Head of caudate nucleus (tissue), 42 donors: ENCODE measurements around the gene OXSR1.
"Not testable (repeated sequence)": the region's sequence is repeated elsewhere in the genome, so short reads cannot be mapped to it uniquely, and the experiment has no call there.

Source experiments
- DNase-seq, 42 donors: peaks; one replicate each; pipeline versions ENCODE4 v3.0.0 to v3.0.0-alpha.2; 2020 to 2021; ENCODE audit warnings: mixed read lengths in 7 of 42
- intact Hi-C: fragments of 100-400 bp; cut with DNase I; formaldehyde crosslinking; loops from one replicate; pipeline ENCODE4 v1.15.0; 2022

Gene OXSR1

DNA sequence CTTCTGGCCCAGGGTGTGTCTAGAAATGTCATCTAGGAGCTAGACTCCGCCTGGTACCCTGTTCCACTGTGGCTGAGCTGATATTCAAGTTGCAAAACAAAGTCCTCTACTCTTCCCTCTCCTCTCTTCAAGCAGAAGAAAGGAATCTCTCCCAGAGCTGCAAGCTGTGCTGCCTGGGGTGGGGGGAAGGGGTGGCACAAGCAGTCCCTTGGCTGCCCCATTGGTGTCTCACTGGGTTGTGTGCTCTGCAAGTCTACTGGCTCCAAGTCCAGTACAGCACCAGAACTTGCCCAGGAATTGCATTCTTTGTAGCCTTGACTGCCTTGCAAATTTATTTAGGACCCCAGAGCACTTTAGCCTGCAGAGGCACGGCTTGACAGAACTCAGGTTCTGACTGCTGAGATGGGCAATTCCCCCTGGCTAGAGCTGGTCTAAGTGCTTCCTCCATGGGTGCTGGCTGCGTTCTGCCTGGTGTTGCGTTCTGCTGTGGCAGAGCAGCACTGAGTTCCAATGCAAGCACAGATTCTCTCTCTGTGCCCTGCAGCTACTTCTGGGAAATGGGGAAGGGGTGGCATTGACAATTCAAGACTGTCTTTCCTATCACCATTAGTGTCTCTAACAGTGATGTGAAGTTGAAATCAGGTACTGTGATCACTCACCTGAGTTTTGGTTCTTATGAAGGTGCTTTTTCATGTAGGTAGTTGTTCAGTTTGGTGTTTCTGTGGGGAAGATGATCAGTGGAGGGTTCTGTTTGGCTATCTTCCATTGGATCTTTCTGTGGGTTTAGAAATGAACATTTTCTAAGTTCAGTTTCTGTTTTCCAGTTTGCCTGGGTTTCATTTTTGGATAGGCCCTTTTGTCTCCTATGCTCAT, 39.5 kb downstream of the OXSR1 start:
- DNase-seq, result no peak
- intact Hi-C loops, result no loop called here

DNA sequence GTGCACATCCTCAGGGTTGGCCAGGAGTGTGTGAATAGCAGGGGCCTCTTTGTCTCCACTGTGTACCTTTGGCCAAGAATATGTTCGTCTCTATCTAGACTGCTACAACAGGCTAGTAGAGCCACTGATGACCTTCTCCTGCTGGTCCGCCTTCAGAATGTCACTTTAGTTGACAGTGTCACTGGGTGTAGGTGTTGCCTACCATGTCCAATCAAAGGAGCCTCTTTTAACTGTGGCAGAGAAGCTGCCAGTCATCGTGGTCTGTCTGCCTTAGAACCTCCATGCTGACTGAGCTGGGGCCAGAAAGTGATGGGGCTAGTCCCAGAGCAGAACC, 40.1 kb downstream of the OXSR1 start:
- intact Hi-C loops, result no loop called here

DNA sequence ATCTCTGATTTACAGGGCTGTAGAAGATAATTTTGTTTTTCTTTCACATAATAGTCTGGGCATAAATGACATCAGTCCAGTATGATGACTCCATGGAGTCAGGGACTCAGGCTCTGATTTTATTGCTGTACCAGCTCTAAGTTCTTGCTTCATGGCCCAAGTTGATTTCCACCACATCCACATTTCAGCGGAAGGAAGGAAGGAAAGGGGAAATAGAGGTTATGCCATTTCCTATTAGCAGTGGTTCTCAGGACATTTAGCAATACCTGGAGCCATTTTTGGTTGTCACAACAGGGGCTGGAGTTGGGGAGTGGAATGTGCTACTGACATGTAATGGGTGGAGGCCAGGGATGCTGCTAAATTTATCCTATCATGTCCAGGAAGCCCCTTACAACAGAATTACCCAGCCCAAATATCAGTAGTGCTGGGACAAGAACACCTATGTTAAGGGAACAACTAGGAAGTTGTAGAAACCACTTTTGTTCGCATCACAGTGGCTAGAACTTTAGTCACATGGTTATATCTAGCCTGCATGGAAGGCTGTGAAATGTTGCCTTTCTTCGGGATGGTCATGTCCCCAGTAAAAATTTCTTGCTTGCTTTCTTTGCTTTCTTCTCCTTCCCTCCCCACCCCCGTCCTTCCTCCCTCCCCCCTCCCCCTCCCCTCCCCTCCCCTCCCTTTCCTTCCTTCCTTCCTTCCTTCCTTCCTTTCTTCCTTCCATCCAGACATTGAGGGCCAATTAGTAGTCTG, 42.1 kb downstream of the OXSR1 start:
- intact Hi-C loops, result no loop called here
- DNase-seq, result no peak

More for the DNA sequence above, 40.1 kb downstream of the OXSR1 start:
- no peak for DNase-seq

DNA sequence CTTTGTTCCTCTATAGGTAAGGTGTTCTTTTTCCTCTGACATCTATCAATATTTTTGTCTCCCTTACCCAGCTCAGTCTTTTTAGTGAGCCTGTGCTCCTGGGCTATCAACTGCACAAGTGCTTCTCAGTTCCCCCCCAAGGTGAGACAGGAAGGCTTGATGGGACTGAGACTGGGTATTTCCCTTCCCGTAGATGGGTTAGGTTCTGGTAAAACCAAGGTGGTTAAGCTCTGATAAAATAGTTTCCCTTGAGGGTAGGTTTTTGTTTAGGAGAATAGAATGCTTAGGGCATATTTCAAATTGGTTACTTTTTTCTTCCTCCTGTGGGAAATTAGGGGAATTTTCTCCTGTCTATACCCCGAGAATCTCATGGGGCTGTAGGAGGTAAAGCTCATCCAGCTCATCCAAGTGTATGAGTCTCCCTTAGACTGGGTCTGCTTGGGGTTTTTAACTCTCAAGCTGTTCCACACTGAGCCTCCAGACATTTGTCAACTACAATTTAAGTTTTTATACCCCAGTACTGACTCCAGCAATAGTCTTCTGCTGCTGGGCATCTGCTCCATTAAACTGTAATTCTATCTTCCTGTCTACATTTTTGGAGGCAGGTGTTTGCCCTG, 44.9 kb downstream of the OXSR1 start:
- intact Hi-C loops, result no loop called here
- DNase-seq, result no peak

DNA sequence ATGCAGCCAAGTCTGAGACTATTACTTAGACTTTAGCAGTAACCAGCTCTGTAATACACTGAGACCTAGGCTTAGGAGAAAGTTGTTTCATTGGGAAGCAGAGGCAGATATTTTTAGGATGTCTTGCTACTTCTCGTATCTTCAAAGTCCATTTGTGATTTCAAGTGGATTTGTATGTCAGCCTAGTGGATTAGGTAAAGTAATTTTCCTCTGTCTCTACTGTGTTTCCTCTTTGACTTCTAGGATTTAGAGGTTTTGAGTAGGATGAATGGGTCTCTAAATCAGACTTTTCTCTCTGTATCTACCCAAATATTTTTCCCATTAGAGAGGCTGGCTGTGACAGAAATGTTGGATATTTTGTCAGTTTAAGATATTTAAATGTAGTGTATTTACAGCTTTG, 46.8 kb downstream of the OXSR1 start:
- intact Hi-C loops, result no loop called here
- DNase-seq, result no peak

DNA sequence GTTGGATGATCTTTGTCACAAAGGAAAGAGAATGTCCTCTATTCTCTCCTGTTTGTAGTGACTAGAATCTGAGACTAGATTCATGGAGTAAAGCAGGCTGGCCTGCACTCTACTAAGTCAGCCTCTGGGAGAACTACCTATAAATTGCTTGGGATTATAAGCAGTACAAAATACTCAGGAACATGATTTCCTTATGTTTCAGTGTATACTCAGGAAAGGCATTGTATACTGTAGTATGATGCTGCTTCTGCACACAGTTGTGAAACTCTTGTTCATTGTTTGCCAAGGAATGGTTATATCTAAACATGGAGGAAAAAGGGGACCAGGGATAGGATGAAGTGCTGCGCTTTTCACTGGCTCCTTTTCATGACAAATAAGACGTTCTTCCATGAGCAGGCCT, 49.2 kb downstream of the OXSR1 start:
- intact Hi-C loops, result no loop called here
- no peak for DNase-seq

DNA sequence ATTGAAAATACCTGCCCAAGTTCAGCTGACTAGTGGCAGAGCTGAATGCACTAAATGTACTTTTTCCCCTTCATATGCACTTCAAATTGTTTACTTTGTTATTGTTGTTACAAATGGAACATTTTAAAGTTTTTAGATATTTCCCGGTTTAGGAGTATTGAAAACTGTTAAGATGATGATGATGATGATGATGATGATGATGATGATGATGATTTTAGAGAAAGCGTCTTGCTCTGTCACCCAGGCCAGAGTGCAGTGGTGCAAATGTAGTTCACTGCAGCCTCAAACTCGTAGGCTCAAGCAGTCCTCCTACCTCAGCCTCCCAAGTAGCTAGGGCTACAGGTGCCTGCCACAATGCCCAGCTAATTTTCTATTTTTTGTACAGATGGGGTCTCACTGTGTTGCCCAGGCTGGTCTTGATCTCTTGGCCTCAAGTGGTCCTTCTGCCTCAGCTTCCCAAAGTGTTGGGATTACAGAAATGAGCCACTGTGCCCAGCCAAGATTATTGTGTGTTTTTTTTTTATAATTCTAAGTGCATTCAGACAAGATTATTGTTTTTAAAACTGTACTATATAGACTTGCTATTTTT, 54.4 kb downstream of the OXSR1 start:
- DNase-seq, result no peak
- intact Hi-C loops, result no loop called here

DNA sequence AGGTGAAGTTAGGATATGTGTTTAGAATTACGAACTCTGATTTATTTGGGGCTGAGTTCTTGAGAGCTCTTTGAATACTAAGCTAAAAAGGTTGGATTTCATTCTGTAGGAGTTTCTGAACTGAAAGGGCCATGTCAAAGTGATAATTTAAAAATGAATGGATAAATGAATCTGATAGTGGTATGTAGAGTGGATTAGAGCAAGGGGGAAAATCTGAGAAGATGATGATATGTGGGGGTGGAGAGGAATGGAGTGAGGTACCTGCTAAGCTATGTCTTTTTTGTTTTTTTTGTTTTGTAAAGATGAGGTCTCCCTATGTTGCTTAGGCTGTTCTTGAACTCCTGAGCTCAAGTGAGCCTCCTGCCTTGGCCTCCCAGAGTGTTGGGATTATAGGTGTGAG, 55.7 kb downstream of the OXSR1 start:
- intact Hi-C loops, result no loop called here
- no peak for DNase-seq

DNA sequence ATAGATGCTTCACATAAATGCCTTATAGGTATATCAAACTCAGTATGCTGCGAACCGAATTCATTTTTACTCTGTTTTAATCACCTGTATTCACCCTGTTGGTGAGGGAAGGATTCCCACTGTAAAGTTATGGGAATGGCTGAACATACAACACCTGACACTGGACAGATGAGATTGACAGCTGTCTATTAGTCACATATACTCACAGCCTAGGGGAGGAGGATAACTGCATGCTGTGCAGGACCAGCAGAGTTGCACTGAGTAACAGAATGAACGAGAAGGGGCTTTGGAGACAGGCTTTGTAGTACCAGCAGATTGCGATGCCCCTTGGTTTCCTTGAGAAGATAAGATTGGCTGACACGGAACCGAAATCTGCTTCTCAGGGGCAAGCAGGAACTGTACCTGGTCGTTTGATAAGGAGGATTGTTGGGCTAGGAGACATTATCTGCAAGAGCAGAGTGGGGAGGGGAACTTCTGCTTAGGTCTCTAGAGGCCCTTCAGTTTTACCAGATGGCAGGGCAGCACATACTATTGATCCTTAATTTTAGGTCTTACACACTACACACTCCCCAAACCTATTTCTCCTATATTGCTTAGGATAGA, 56.8 kb downstream of the OXSR1 start:
- no peak for DNase-seq
- intact Hi-C loops, result no loop called here

DNA sequence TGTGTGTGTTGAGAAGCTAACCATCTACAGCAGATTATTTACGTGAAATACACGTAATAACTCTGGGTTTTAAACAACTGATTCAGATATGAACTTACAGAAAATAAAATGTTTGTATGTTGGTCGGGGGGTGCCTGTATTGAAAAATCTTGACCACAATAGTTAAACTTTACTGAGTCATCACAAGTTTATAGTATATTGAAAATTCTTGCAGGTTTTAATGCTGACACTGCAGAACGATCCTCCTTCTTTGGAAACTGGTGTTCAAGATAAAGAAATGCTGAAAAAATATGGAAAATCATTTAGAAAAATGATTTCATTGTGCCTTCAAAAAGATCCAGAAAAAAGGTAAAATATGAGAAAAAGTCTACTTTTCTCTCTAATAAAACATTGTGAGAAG, 59.0 kb downstream of the OXSR1 start:
- intact Hi-C loops, result no loop called here
- no peak for DNase-seq

DNA sequence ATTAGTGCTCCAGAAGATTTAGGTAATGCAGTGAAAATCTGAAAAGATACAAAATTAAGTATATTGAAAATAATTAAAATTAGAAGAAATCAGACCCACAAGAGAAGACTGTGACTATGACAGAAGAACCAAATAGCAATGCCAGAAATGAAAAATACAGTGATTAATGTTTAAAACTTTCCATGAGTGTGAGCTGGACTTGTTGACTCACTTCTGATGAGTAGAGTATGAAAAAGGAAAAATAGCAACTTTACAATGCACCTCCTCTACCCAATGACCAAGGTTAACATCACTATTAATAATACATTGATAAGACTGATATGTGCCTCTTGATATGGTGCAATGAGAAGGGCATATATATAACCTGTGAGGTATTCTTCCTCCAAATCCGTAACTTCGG, 60.9 kb downstream of the OXSR1 start:
- intact Hi-C loops, result no loop called here
- no peak for DNase-seq

DNA sequence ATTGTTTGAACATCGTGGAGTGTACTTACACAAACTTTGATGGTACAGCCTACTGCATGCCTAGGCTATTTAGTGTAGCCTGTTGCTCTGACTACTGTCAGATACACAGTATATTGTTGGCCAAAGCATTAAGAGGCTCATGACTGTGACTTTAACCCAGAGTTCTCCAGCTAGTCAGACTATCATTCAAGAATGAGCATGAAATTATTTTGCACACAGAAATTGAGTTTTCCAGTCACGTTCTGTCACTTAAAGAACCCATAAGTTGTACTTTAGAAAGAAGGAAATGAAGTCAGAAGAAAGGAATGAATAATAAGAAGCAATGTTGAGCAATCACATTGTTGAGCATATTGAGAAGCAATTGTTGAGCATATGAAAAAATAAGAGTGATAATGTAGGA, 62.7 kb downstream of the OXSR1 start:
- no peak for DNase-seq
- intact Hi-C loops, result no loop called here

DNA sequence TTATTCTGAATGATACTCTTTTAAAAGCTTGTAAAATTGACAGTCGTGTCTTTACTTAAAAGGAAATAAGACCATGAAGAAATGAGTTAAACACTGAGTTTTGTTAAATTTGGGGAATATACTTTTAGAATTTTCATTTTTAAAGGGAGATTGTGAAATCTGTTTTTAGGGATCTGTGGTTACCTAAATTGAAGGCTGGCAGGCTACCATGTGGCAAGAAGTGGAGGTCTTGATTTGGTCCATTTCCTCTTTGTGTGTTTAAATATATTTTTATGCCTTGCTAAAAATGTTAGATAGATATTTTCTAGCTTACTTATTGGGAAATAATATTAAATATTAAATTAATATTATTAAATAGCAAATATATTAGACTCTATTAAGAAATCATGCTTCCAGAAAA, 63.7 kb downstream of the OXSR1 start:
- intact Hi-C loops, result no loop called here
- DNase-seq, result no peak

DNA sequence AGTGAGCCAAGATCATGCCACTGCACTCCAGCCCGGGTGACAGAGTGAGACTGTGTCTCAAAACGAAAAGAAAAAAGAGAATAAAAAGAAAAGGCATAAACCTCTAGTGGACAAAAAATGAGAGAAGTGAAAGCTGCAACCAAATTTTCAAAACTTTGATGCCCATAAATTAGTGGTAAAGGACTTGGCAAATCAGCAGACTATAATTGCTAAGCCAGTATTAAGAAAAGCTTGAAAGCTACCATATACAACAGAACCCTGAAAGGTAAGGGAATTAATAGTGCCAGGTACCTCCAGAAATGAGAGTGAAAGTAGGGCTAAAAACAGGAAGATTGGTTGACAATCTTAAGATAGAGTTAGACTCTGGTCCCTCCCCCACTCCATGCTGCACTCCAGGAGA, 67.4 kb downstream of the OXSR1 start:
- DNase-seq, result no peak
- intact Hi-C loops, result no loop called here

DNA sequence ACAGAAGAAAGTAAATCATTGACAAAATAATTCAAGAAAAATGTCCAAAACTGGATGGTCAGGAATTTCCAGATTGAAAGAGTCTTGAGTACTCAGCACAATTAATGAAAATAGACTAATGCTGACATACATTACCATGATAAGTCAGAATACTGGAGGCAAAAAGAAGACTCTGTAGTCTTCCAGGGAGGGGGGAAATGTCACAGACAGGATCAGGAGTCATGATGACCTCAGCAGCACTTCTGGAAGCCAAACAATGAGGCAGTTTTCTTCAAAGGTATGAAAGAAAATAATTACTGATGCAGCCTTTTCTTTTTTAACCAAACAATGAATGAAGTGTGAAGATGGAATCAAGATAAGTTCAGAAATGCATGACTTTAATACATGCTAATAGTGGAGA, 70.1 kb downstream of the OXSR1 start:
- no peak for DNase-seq
- intact Hi-C loops, result no loop called here

DNA sequence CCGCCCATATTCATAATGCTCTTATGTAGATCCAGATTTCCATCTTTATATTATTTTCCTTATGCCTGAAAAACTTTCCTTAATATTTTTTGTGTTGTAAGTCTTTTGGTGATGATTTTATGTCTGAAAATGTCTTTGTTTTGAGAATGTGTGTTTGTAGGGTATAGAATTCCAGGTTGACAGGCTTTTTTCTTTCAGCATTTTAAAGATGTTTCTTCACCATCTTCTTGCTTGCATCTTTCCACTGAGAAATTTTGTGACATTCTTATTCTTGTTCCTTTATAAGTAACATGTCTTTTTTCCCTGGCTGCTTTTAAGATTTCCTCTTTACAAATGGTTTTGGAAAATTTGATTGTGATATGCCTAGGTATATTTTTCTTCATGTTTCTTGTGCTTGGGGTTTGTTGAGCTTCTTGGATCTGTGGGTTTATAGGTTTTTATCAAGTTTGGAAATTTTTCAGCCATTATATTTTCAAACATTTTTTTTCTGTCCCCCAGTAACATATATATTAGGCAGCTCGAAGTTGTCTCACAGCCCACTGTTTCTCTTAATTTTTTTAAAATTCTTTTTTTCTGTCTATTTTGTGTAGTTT, 73.2 kb downstream of the OXSR1 start:
- intact Hi-C loops, result no loop called here
- no peak for DNase-seq

DNA sequence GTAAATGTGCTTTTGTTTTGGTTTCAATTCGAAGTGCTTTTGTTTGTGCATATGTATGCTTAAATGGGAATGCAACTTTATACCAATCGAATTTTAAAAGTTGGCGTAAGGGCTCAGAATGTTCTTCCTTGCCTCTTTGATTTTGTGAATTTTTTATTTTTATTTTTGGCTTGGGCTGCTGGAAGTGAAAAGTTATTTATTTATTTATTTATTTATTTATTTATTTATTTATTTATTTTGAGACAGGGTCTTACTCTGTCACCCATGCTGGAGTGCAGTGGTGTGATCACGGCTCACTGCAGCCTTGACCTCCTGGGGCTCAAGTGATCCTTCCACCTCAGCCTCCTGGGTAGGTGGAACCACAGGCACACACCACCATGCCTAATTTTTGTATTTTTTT, 77.5 kb downstream of the OXSR1 start:
- intact Hi-C loops, DNase-seq: not testable (repeated sequence)

DNA sequence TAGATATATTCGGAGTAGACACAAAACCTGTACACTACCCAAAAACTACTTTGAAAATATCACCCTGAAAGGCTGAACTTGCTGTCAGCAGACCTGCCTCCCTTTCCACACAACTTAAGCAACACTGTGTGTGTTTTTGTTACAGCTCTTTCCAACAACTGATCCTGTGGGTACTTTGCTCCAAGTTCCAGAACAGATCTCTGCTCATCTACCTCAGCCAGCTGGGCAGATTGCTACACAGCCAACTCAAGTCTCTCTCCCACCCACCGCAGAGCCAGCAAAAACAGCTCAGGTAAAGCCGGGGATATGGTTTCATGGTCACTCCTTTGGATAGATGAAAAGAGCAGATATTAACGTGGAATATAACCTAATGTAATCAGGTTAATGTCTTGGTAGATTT, 80.6 kb downstream of the OXSR1 start:
- no peak for DNase-seq
- intact Hi-C loops, result no loop called here

DNA sequence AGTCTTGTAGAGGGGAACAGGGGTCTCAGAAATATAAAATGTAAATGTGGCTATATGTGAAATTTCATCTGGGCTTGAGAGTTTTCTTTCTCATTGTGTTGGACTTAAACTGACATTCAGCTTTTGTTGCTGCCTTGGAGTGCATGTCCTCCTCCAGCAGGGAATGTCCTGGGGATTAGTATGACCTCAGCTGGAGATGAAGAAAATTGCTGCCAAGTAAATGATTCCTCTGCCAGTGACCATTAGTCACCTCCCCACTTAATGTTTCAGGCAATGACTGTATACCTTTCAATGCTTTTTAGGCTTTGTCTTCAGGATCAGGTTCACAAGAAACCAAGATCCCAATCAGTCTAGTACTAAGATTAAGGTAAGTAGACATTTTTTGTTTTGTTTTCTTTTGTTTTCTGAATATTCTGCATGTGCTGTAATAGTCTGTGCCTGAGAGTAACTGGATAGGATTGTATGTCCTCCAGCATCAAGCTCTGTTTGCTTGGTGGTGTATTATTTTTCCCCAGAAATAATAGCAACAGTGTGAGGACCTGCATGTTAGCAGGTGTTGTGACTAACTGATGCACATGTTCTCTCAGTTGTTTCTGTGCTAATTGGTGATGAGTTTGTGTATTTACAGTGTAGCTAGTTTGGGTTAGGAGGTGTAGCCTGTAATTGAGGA, 82.2 kb downstream of the OXSR1 start:
- intact Hi-C loops, result no loop called here
- peak in 1 of 42 donors; percentile 40 for DNase-seq
